Measurements from ENCODE around the gene CDK5. TPM values are rescaled to one million over a fixed set of nuclear protein-coding genes. Genes with fewer than 3 reads are reported as not detected.

The CDK5 gene
- total and polyA plus RNA-seq, 10 donors, result 6.3 to 17.9 (median 9.7) TPM

DNA sequence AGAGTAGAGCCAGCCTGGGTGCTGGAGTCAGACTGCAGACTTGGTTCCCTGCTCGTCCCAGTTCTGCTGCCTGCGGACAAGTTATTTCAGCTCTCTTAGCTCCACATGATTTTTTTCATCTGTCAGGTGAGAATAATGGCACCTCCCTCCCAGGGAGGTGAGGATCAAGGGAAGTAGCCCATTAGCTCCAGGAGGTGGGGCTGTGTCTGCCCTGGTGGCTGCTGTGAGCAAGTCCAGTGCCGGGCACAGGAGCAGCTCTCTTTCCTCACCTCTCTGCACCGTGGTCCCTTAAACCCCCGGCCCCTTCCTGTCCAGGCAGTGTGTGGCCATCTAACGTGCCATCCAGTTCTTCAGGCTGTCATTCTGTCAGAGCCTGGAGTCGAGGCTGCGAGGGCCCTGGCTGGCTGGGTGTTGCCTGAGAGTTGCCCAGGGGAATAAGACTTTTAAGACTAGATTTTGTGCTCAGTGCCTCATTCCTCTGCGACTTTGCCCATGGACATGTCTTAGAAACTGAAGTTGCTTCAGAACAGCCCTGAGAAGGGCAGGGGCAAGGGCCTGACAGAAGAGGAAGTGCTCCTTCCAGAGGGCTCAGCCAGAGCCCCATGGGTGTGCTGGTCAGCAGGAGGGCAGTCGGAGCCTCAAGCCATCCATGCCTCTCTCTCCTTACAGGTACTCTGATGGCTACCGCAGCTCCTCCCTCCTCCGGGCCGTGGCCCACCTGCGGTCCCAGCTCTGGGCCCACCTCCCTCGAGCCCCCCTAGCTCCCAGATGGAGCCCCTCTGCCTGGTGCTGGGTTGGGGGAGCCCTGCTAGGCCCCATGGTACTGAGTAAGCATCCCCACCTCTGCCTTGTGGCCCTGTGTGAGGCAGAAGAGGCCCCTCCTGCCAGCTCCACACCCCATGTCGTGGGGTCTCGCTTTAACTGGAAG lies 24.5 kb downstream of the CDK5 start:
- 85 to 94% (median 89%) methylated on average over 11 to 17 of the region's 17 CpGs for WGBS, 5 donors
- intact Hi-C loops (cut with DNase I; ENCODE audit: low total_unique reads), result loop anchor here (5.0 kb wide), 1 partner anchor 79 kb away; no protein-coding TSS in a partner anchor
- TF ChIP-seq POLR2A (IDR thresholded peaks at IDR 0.05) (no peak), POLR2AphosphoS5 (IDR thresholded peaks at IDR 0.05) (no peak)
- TF ChIP-seq, protein P1, sequence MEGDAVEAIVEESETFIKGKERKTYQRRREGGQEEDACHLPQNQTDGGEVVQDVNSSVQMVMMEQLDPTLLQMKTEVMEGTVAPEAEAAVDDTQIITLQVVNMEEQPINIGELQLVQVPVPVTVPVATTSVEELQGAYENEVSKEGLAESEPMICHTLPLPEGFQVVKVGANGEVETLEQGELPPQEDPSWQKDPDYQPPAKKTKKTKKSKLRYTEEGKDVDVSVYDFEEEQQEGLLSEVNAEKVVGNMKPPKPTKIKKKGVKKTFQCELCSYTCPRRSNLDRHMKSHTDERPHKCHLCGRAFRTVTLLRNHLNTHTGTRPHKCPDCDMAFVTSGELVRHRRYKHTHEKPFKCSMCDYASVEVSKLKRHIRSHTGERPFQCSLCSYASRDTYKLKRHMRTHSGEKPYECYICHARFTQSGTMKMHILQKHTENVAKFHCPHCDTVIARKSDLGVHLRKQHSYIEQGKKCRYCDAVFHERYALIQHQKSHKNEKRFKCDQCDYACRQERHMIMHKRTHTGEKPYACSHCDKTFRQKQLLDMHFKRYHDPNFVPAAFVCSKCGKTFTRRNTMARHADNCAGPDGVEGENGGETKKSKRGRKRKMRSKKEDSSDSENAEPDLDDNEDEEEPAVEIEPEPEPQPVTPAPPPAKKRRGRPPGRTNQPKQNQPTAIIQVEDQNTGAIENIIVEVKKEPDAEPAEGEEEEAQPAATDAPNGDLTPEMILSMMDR (IDR thresholded peaks at IDR 0.05 in 8 of 11, conservative IDR thresholded peaks at IDR 0.05 in 3 of 11), result no peak
- DNase-seq, result no peak
- Histone ChIP-seq H3K36me3 (peaks cover 0 to 69% (median 35%) of the 10 kb centered on the region in 6 donors), H3K4me1 (peaks cover 4 to 25% (median 13%) of the 10 kb centered on the region in 6 donors), H3K4me3 (no peak overlapping the region), H3K9me3 (no peaks in the 10 kb centered on the region), H3K27ac (no peak overlapping the region), H3K27me3 (replicated peaks in 1 of 7) (no peaks in the 10 kb centered on the region)

DNA sequence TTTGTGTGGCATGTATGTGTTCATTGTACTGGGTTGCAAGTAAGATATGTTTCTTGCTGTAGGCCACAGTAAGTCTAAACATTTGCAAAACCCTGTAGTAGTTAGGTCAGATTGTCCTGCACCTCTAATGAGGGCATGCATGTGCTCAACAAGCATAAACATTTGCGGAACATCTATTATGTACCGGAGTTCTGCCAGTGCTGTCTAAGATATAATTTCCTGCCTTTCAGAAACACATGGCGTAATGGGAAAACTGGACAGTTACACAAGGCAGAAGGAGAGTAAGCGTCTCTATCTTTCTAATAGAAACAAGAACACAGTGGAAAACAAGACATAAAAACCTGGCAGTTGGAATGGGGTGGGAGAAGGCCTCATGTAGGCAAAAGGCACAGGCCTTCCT lies 26.7 kb downstream of the CDK5 start:
- 70 to 92% (median 88%) methylated on average over 4 of the region's 4 CpGs for WGBS, 5 donors
- DNase-seq, result no peak
- no peak overlapping the region for H3K27ac ChIP-seq
- TF ChIP-seq, protein P1 (IDR thresholded peaks at IDR 0.05 in 8 of 11, conservative IDR thresholded peaks at IDR 0.05 in 3 of 11), result no peak
- TF ChIP-seq POLR2A (IDR thresholded peaks at IDR 0.05), result no peak
- no peaks in the 10 kb centered on the region for H3K27me3 ChIP-seq (replicated peaks in 1 of 7)
- intact Hi-C loops (cut with DNase I; ENCODE audit: low total_unique reads), result loop anchor here (5.0 kb wide), 1 partner anchor 81 kb away; no protein-coding TSS in a partner anchor
- no peaks in the 10 kb centered on the region for H3K9me3 ChIP-seq
- peaks cover 6 to 33% (median 21%) of the 10 kb centered on the region in 6 donors for H3K4me1 ChIP-seq
- peaks cover 0 to 48% (median 20%) of the 10 kb centered on the region in 6 donors for H3K36me3 ChIP-seq
- H3K4me3 ChIP-seq, result no peak overlapping the region

- intact Hi-C loops (cut with DNase I; ENCODE audit: low total_unique reads), result no loop called here
- peak overlapping the region; percentile 63 to 97 (median 80) for H3K4me3 ChIP-seq
- H3K27ac ChIP-seq, result peak overlapping the region; percentile 61 to 88 (median 80)
These were observed 28.7 kb downstream of the CDK5 start for GRCh38 chr7:151028948-151029501.

More at GRCh38 chr7:151028948-151029501, 28.7 kb downstream of the CDK5 start:
- TF ChIP-seq, protein P1 (IDR thresholded peaks at IDR 0.05 in 8 of 11, conservative IDR thresholded peaks at IDR 0.05 in 3 of 11), result peak in 1 of 11 experiments; percentile 13
- TF ChIP-seq POLR2AphosphoS5 (IDR thresholded peaks at IDR 0.05), result no peak
- H3K9me3 ChIP-seq, result no peaks in the 10 kb centered on the region
- peaks cover 6 to 33% (median 21%) of the 10 kb centered on the region in 6 donors for H3K4me1 ChIP-seq
- no peak for DNase-seq
- peaks cover 0 to 3% (median 0%) of the 10 kb centered on the region in 7 donors for H3K27me3 ChIP-seq (replicated peaks in 1 of 7)
- WGBS, 5 donors, result 67 to 71% (median 69%) methylated on average over 17 of the region's 17 CpGs
- H3K36me3 ChIP-seq, result peaks cover 0 to 28% (median under 1%) of the 10 kb centered on the region in 6 donors

Measured in spleen (tissue), 11 donors.